Fibroblast of mammary gland (primary cell): ENCODE results near the gene GOLGA6L22.
"Not testable (repeated sequence)": the region's sequence is repeated elsewhere in the genome, so short reads cannot be mapped to it uniquely, and the experiment has no call there.

Experiments used
- DNase-seq: peaks from one replicate; pipeline ENCODE4 v3.0.0-alpha.2; 2010; ENCODE audit warnings: low read depth
- H3K4me3 ChIP-seq: 2 replicates; pipeline ENCODE4 v1.5.1; 2011; ENCODE audit warnings: low read depth, mild to moderate bottlenecking, low read length, moderate library complexity; ENCODE audit not compliant: control insufficient read depth

The GOLGA6L22 gene, protein sequence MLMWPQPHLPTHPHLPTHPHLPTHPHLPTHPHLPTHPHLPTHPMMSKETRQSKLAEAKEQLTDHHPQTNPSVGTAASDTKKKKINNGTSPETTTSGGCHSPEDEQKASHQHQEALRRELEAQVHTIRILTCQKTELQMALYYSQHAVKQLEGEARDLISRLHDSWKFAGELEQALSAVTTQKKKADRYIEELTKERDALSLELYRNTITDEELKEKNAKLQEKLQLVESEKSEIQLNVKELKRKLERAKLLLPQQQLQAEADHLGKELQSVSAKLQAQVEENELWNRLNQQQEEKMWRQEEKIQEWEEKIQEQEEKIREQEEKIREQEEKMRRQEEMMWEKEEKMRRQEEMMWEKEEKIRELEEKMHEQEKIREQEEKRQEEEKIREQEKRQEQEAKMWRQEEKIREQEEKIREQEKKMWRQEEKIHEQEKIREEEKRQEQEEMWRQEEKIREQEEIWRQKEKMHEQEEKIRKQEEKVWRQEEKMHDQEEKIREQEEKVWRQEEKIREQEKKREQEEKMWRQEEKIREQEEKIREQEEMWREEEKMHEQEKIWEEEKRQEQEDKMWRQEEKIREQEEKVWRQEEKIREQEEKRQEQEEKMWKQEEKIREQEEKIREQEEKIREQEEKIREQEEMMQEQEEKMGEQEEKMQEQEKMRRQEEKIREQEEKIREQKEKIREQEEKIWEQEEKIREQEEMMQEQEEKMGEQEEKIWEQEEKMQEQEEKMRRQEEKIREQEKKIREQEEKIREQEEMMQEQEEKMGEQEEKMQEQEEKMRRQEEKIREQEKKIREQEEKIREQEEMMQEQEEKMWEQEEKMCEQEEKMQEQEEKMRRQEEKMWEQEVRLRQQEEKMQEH

DNA sequence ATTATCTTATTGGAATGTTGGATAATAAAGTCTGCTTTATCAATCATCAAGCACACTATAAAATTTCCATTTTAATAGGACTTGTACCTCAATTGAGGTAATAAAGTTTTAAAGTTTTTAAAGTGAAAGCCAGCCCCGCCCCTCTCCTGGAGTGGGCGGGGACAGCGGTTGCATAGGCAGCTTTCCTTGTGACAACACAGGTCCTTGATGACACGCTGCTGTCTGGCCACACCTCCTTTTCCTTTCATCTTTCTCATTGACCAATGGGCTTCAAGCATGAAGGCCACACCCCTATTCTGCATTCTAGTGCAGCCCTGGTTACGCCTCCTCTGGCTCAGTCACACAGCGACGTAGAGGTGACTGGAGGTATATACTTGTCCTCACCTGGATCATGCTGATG, at the start of gene GOLGA6L22:
Gene GOLGA6L22 (plus strand): TSS at position 301 of the 400 bp plus-strand sequence. CDS start 91 bp downstream, at position 392.
- not testable (repeated sequence) for H3K4me3 ChIP-seq, DNase-seq

DNA sequence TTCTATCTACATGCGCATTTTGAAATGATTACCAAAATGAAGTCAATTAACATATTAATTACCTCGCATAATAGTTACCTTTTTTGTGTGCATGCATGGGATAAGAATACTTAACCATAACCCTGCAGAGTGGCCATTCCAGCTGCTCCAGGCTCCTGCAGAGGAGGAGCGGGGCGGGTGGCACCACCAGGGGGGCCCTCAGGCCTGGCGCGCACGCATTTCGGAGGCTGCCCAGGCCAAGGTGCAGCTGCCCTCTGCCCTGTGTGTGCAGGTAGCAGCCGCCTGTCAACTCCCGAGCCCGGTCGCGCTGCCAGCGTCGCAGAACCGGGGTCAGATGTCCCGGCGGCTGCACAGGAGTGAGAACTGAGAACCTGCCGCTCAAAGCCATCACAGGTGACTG, 41.4 kb upstream of the GOLGA6L22 start:
- H3K4me3 ChIP-seq, DNase-seq: not testable (repeated sequence)

DNA sequence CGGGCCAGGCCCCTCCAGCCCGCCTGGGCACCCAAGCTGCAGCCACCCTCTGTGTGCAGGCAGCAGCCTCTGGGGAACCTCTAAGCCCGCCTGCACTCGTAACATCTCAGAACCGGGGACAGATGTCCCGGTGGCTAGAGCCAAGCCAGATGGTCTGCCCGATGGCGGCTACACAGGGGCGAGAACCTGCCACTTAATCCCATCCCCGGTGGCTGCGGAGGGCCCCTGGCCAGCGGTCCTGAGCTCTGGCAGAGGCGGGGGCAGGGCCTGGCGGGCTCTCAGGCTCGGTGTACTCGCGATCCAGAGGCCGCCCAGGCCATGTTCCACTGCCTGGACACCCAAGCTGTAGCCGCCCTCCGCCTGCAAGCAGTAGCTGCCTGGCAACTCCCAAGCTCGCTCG, 40.9 kb upstream of the GOLGA6L22 start:
- DNase-seq, H3K4me3 ChIP-seq: not testable (repeated sequence)

DNA sequence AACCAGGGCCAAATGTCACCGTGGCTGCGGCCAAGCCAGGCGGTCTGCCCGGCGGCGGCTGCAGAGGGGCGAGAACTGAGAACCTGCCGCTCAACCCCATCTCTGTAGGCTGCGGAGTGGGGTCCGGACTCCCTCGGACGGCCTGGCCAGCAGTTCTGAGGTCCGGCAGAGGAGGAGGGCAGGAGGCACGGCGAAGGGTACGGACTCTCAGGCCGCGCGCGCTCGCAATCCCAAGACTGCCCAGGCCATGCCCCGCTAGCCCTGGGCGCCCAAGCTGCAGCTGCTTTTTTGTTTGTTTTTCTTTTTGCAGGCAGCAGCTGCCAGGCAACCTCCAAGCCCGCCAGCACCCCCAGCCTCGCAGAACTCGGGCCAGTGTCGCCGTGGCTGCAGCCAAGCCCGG, 40.5 kb upstream of the GOLGA6L22 start:
- H3K4me3 ChIP-seq, DNase-seq: not testable (repeated sequence)

DNA sequence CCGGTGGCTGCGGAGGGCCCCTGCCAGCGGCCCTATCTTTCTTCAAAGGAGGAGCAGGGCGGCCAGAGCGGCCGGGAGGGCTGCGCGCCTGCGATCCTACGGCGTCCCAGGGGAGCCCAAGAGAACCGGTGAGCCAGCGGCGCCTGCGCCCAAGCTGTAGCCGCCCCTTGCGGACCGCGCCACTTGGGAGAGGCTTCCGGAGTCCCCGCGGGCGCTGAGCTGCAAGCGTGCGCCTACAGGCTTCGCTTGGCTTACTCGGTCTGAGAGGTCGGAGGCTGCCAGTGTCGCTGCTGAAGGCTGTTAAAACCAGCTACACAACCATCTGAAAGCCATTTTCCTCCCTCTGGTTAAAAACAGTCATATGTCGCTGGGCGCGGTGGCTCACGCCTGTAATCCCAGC, 40.0 kb upstream of the GOLGA6L22 start:
- not testable (repeated sequence) for H3K4me3 ChIP-seq, DNase-seq

DNA sequence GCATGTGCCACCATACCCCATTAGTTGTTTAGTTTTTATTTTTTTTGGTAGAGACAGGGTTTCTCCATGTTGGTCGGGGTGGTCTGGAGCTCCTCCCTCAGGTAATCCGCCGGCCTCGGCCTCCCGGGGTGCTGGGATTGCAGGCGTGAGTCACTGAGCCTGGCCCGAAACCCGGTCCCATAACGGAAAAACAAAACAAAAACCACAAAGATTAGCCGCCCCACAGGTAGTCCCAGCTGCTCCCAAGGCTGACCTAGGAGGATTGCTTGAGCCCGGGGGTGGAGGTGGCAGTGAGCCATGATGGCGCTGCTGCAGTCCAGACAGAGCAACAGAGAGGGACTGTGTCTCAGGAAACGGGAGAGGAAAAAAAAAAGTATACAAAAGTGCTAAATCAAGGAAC, 38.4 kb upstream of the GOLGA6L22 start:
- not testable (repeated sequence) for H3K4me3 ChIP-seq, DNase-seq

DNA sequence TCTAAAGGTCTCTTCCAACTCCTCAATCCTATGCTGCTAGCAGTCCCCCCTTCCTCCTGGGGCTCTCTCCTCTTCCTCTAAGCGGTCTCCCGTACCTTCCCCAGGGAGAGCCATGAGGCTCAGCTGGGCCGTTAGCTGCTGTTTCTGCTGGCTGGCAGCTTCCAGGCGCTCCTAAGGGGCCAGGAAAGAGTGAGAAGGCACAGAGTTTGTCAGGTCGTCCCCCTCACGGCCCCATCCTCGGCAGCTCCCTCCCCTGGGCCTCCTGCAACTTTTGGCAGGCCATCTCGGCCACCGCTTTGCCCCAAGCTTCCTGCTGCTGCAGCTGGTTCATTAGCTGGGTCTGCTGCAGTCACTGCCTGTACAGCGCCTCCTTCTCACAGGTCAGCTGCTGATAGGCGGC, 29.3 kb upstream of the GOLGA6L22 start:
- H3K4me3 ChIP-seq, DNase-seq: not testable (repeated sequence)

DNA sequence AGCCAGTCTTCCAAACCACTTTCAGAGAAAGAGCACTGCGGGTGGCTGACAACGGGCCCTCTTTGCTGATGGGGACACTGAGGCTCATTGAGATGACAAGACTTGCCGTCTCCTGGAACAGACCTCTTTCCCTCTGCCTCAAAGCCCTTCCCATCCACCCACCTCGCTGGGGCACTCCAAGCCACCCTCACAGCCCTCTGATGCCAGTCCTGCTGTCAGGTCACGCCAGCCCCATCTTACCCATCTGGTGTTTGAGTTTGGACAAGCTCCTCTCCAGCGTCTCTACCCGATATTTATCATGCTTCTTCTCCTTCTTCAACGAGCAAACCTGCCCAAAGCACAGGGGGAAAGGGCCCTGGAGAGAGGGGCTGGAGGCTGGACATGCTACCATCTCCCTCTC, 27.0 kb upstream of the GOLGA6L22 start:
- H3K4me3 ChIP-seq, DNase-seq: not testable (repeated sequence)

DNA sequence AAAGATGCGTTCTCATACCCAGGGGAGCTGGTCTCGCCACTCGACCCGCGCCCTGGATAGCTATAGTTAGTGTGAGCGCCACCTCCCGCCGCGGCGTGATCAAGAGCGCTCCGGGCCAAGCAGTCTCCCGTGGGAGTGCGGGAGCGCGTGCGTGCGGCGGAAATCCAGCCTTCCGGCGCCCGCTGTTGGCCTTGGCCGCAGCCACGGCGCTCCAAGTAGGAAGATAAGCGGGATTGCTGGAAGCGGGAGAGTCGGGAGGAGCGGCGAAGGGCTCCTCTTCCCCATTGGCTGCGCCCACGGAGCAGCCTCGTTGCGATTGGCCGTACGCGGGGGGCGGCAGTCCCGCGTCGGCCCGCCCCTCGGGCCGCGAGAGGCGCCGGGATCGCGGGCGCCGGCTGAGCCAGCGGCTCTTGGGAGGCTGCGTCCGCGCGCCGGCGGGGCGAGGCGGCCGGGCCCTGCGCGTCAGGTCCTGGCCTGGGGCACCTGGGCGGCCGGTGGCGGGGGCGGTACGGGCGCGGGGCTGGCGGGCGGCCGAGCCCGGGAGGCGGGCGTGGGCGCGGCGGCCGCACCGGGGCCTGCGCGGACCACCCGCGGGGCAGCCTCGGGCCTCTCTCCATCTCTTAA, 35.9 kb downstream of the GOLGA6L22 start:
- peak; percentile 56 for DNase-seq
- peak overlapping the region; percentile 12 for H3K4me3 ChIP-seq

DNA sequence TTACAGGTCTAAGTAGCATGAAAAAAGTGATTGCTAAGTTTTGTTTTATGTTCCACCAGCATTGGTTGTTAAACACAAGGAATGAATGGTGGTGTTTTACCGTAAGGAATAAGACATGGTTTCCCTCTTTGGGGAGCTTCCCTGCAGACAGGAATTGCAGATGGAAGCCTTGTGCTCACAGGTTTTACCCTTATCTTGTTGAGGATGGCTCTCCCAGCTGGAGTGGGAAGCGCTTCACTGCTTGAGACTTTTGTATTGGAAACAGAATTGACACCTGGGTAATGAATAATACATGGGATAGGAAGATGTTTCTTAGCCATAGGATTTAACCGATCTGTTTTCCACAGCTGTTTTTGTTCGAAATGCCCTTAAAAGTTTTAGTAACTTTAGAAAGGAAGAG, 38.5 kb downstream of the GOLGA6L22 start:
- not testable (repeated sequence) for H3K4me3 ChIP-seq, DNase-seq

DNA sequence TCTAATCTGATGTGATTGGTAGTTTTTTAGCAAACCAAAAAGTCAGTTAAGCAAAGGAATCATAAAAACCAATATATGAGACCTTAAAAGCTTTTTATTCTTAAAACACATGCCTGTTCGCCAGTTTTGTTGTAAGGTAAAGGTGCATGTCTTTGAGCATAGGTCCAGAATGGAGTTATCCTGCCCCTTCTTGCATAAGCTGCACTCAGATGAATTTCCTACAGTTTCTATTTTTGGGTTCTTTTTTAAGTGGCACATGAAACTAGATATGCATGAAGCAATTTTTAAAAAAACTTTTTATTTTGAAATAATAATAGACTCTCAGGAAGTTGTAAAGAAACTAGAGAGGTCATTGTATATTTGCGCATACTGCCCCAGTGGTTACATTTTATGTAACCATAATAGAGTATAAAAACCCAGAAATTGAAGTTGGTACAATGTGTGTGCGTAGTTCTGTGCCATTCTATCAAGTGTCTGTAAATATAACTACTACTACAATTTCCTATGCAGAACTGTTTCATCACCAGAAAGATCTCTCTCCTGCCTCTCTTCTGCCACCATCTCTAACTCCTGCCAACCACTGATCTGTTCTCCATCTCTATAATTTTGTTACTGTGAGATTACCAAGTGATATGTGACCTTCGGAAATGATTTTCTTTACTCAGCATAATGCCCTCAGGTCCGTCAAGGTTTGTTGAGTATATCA, 39.7 kb downstream of the GOLGA6L22 start:
- DNase-seq, H3K4me3 ChIP-seq: not testable (repeated sequence)

DNA sequence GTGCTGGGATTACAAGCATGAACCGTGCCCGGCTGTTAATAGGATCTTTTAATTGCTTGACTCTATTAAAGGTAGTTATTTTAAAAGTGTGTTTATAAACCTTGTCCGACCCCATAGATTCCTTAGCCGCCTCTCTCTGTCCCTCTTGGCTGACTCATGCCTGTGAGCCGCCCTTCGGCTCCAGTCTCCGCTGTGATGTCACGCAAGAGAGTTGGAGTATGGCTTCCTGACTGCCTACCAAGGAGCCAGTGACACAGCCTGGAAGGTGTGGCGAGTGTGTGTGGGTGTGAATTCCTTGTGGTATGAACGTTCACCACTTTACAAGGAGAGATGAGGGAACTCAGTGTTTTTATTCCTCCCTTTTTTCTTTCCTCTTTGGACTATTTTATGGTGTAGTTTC, 43.6 kb downstream of the GOLGA6L22 start:
- not testable (repeated sequence) for DNase-seq, H3K4me3 ChIP-seq

DNA sequence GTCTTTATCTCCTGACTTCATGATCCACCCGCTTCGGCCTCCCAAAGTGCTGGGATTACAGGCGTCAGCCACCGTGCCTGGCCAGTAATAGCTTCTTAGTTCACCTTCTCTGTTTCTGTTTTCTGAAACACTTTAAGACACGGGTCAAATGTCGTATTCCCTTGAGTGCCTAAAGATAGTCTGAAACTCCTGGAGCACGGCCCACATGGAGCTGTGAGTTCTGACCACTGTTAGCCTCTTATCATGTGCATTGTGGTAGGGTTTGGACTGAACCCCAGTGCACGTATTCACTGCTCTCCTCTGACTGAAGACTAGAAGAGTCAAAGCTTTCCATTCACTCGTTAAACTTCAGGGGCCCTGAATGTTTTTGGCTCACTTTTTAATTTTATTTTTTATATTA, 48.3 kb downstream of the GOLGA6L22 start:
- DNase-seq, H3K4me3 ChIP-seq: not testable (repeated sequence)

DNA sequence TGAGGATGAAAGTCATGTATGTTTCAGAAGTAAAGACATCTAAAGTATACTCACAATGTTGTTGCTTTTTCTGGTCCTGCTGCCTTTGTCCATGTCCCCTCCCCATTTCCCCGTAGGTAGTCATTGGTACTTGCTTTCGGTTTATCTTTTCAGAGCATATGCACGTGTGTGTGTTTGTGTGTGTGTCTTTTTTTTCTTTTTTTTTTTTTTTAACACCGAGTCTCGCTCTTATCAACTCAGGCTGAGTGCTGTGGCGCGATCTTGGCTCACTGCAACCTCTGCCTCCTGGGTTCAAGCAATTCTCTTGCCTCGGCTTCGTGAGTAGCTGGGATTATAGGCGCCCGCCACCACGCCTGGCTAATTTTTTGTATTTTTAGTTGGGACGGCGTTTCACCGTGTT, 57.4 kb downstream of the GOLGA6L22 start:
- DNase-seq: not testable (repeated sequence)

More for the DNA sequence above, 57.4 kb downstream of the GOLGA6L22 start:
- not testable (repeated sequence) for H3K4me3 ChIP-seq
